HG03066 (cell line): ENCODE measurements around the gene DUSP15.

Source experiments
- ATAC-seq: cut with Tn5 transposase; IDR thresholded peaks from one replicate; pipeline ENCODE4 v1.9.1; 2021; ENCODE audit warnings: low read depth; ENCODE audit not compliant: unreplicated experiment

The DUSP15 gene

DNA sequence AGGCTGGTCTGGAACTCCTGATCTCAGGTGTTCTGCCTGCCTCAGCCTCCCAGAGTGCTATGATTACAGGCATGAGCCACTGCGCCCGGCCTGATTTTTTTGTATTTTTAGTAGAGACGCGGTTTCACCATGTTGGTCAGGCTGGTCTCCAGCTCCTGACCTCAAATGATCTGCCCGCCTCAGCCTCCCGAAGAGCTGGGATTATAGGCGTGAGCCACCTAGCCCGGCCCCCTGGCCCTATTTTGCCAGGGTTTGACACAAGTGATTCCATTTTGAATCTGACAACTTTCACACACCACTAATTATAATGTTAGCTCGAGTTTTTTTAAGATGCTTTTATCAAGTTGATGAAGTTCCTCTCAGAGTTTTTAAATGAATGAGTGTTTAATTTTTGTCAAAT is 25.7 kb upstream of the DUSP15 start:
- no peak for ATAC-seq

GRCh38 chr20:31894980-31895675 is 24.8 kb upstream of the DUSP15 start:
- peak; percentile 99 for ATAC-seq

- no peak for ATAC-seq
Observed at GRCh38 chr20:31890646-31891045, 20.3 kb upstream of the DUSP15 start.

DNA sequence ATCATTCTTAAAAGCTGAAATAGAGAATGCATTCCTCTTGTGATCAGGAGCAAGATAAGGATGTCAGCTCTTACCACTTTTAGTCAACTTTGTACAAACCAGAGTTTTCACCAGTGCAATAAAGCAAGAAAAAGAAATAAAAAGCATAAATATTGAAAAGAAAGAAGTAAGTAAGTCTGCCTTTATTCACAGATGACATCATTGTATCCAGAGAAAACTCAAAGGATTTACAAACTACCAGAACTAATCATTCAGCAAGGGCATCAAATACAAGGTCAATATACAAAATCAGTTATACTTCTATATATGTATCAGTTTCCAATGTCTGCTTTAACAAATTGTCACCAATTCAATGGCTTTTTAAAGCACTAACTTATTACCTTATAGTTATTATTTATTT is 13.5 kb upstream of the DUSP15 start:
- no peak for ATAC-seq

GRCh38 chr20:31881945-31882344 is 11.6 kb upstream of the DUSP15 start:
- no peak for ATAC-seq

DNA sequence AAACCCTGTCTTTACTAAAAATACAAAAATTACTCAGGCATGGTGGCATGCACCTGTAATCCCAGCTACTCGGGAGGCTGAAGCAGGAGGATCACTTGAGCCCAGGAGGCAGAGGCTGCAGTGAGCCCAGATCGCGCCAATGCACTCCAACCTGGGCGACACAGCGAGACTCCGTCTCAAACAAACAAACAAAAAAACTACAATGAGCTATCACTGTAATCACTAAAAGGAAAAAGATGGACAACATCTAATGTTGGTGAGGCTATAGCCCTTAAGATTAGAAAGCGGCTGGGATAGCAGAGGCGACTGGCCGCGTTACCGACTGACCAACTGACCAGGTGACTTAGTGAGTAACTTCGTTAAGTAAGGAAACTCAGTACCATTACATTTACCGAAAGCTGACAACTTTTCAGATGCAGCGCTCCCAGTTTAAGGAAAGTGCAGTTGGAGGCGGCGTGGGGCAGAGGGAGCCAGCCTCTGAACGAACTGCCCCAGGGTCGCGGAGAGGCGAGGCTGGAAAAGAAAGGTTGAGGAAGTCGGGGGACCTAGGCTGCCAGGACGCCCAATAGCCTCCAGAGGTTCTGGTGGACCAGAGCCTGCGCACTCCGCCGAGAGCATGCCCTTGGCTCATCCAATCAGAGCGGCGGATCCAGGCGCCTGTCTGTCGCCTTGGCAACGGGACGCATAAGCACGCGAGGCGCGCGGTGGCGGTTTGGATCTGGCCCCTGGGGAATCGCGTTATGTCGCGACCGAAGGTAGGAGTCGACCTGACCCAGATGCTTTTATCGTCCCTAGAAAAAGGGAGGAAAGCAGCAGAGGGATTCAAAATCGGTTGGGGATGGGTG is 9.0 kb upstream of the DUSP15 start:
- peak; percentile 73 for ATAC-seq

DNA sequence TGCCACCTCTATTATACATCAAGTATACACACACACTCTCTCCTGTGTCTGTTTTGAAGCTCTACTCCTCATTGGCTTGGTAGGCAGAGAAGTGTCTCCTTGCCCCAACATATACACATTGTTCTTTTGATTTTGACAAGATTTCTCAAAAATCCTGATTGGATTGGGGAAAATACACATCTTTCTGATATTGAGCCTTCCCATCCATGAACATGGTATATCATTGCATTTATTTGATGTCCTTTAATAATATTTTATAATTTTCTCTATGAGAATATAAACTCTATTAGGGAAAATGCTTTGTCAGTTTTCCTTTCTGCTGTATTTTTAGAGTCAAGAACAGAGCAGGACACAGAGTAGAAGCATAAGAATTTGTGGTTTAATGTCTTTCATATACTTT is 7.4 kb upstream of the DUSP15 start:
- no peak for ATAC-seq

DNA sequence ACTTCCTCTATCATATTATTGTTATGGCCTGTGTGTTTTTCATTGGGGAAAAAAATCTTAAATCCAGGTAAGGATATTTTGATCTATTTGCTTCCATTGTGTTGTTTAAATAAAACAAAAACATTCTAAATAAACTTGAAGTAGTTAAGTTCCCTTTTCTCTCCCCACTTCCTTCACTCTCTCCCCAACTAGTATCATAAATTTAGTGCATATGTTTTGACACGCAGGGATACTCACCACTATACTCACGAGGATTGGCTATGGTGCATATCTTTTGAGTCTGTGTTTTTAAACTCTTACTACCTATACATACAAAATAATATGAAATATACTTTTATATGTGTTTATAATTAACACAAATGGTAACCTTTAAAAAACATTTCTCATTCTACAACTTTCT is 5.3 kb upstream of the DUSP15 start:
- ATAC-seq: no peak

- no peak for ATAC-seq
Observed at GRCh38 chr20:31872406-31872805, 2.1 kb upstream of the DUSP15 start.

GRCh38 chr20:31871618-31871954 is 1.3 kb upstream of the DUSP15 start:
- ATAC-seq: no peak

DNA sequence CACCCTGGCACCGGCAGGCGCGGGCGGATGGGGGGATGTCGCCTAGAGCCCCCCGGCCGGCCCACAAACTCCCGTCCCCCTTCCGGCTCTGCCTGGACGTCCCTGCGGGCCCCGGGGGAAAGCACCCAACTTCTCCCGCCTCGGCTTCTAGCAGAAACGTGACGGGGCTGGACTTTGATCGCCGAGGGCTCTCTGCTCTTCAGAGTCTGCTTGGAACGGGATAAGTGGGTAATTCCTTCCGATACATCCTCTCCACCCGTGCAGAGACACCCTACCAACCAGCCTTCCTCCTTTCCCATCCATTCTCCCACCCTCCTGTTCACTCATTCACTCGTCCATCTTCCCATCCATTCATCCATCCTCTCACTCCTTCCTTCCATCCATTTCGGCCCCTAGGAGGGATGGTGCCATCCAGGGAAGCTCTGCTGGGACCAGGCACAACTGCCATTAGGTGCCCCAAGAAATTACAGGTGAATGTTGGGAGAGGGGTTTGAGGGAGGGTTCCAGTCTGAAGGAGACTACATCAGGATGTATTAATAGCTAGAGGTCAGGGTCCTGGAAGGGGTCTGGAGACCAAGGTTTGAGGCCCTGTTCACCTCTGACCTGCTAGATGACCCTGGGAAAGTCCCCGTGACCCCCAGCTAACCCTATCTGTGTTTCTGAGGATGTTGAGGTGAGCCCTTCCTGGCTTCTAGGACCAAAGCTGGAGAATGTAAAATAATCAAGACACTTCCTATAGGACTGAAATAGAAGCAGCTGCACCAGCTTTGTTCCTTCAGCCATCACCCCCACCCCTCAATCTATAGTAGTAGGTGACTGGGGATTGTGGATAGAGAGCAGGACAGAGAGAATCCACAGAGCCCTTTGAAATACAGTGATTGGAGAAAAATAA is 645 bp upstream of the DUSP15 start:
- ATAC-seq: no peak

GRCh38 chr20:31869673-31869941 is 720 bp downstream of the DUSP15 start:
- ATAC-seq: no peak

GRCh38 chr20:31868853-31869672 is 1.3 kb downstream of the DUSP15 start:
- no peak for ATAC-seq

DNA sequence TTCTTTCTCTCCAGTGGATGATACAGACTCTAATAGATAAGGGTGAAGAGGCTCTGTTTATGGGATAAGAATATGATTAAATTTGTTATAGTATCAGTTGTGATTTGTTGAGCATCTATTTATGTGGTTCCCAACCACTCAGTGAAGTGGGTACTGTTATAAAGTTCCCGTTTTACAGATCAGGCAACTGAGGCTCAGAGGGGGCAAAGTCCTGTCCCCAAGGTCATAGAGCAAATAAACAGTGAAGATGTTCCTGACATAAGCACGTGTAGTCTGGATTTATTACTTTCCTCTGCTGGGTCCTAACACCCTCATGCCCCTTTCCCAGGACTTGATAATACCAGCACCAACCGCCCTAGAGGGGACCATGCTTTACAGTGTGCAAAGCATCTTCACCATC is 4.1 kb downstream of the DUSP15 start:
- no peak for ATAC-seq

DNA sequence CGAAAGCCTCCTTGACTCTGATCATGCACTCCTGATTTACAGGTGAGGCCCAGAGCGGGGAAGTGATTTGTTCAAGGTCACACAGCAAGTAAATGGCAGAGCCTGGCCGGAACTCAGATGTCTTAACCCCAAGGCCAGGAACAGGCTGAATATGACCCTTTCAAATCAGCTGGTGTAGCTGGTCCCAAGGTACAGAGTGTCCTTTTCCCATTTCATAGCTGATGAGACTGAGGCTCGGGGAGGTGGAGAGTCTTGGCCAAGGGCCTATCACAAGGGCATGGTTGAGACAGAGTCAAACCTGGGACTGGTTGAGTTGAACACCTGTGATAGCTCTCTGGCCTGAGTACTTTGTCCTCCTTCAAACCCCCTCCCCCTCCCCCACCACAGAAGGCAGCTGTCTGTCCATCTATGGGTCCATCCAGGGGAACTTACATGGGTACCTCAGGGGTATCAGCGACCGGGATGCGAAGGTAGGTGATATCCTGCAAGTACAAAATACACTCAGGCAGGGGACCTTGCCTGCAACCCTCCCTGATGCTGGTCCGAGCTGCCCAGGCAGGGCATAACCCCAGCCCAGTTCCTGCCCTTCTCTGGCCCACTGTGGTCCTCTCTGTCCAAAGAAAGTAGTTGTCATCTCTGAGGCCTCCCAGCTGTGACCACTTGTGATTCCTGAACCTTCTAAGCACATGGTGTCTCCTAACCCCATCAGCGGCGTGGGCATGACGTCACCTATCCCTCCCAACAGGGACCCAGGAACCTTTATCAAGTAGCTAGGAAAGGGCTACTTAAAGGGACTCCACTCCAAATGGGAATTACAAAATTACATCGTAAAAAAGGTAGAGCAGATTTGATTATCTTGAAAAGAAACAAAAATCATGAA is 5.6 kb downstream of the DUSP15 start:
- ATAC-seq: no peak

GRCh38 chr20:31863296-31864085 is 6.8 kb downstream of the DUSP15 start:
- no peak for ATAC-seq

GRCh38 chr20:31862506-31862905 is 7.8 kb downstream of the DUSP15 start:
- no peak for ATAC-seq

DNA sequence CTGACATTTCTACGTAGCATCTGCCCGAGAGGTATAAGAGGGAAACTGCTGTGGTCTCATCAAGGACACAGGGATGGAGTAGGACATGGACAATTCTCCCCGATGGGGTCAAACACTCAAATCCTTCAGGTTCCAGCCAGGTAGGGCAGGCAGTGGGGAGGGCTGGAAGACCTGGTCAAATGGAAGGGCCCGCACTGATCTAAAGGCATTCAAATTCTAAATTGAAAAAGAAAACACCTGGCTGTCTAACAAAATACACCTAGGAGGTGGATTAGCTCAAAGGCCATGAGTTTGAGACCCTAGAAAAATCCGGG is 8.2 kb downstream of the DUSP15 start:
- no peak for ATAC-seq
